NCI-H1417 treated with DMSO at 0.1 percent for 48 hours (cell line): ENCODE data around the gene KIF12.

Source experiments
- DNase-seq: peaks from one replicate; lab custom pipeline; 2025; lab: John Stamatoyannopoulos, UW

KIF12 gene

GRCh38 chr9:114105236-114105635 is 6.1 kb upstream of the KIF12 start:
- no peak for DNase-seq

- DNase-seq: no peak
Measured at GRCh38 chr9:114102484-114102883, 3.4 kb upstream of the KIF12 start.

GRCh38 chr9:114100536-114100935 is 1.4 kb upstream of the KIF12 start:
- no peak for DNase-seq

GRCh38 chr9:114099669-114100270 is 678 bp upstream of the KIF12 start:
- DNase-seq: no peak

- DNase-seq: no peak
Measured at GRCh38 chr9:114098021-114098935, 814 bp downstream of the KIF12 start.

GRCh38 chr9:114097613-114098020 is 1.5 kb downstream of the KIF12 start:
- no peak for DNase-seq

- no peak for DNase-seq
Measured at GRCh38 chr9:114096866-114097612, 2.1 kb downstream of the KIF12 start.

- no peak for DNase-seq
Measured at GRCh38 chr9:114096041-114096511, 3.0 kb downstream of the KIF12 start.

- no peak for DNase-seq
Measured at GRCh38 chr9:114094971-114095370, 4.1 kb downstream of the KIF12 start.

GRCh38 chr9:114093761-114094505 is 5.2 kb downstream of the KIF12 start:
- no peak for DNase-seq

- no peak for DNase-seq
Measured at GRCh38 chr9:114093031-114093471, 6.0 kb downstream of the KIF12 start.

- DNase-seq: no peak
Measured at GRCh38 chr9:114092336-114092735, 6.8 kb downstream of the KIF12 start.

- no peak for DNase-seq
Measured at GRCh38 chr9:114091711-114092110, 7.4 kb downstream of the KIF12 start.

- DNase-seq: no peak
Measured at GRCh38 chr9:114090798-114091197, 8.3 kb downstream of the KIF12 start.

- no peak for DNase-seq
Measured at GRCh38 chr9:114089206-114089840, 9.8 kb downstream of the KIF12 start.

GRCh38 chr9:114088571-114089170 is 10.4 kb downstream of the KIF12 start:
- no peak for DNase-seq

GRCh38 chr9:114087721-114088120 is 11.4 kb downstream of the KIF12 start:
- DNase-seq: no peak

- DNase-seq: no peak
Measured at GRCh38 chr9:114086607-114087006, 12.5 kb downstream of the KIF12 start.

GRCh38 chr9:114086009-114086408 is 13.1 kb downstream of the KIF12 start:
- no peak for DNase-seq

GRCh38 chr9:114085387-114085789 is 13.7 kb downstream of the KIF12 start:
- DNase-seq: no peak
